ENCODE results near the gene PAMR1.

PAMR1 gene

GRCh38 chr11:35564245-35564595, 38.8 kb upstream of the PAMR1 start:
- WGBS (ENCODE audit: extremely low coverage, insufficient coverage, low lambda C conversion rate): no CpG with 5 or more reads among the region's 4 CpGs
- DNase-seq: no peak
- H3K4ac ChIP-seq (ENCODE audit: low read depth, low read length): no peak overlapping the region
- H2AK5ac ChIP-seq (ENCODE audit: low read length): no peak overlapping the region
- no peaks in the 10 kb centered on the region for H3K36me3 ChIP-seq (ENCODE audit: control insufficient read depth, insufficient read depth, low read length)
- no peak overlapping the region for H3K4me2 ChIP-seq (ENCODE audit: low read length)
- no peak overlapping the region for H2BK15ac ChIP-seq (replicated peaks; ENCODE audit: low read depth)
- no peak overlapping the region for H4K8ac ChIP-seq (ENCODE audit: low read depth, low read length)
- no peak overlapping the region for H4K5ac ChIP-seq (ENCODE audit: low read length)
- no peak overlapping the region for H3K23ac ChIP-seq (ENCODE audit: low read length)
- H3K27ac ChIP-seq (ENCODE audit: low read depth, low read length): no peak overlapping the region
- H3K56ac ChIP-seq (ENCODE audit: low read length): no peak overlapping the region
- H3K4me3 ChIP-seq (ENCODE audit: low read length): no peak overlapping the region
- no peak overlapping the region for H2BK120ac ChIP-seq (ENCODE audit: low read depth, low read length)
- H3K9ac ChIP-seq (ENCODE audit: low read length): no peak overlapping the region
- H3K27me3 ChIP-seq (ENCODE audit: insufficient read depth, low read length, poor library complexity): no peaks in the 10 kb centered on the region
- H3K18ac ChIP-seq (ENCODE audit: low read length): no peak overlapping the region
- H2BK5ac ChIP-seq (ENCODE audit: low read length): no peak overlapping the region
- peaks cover 2% of the 10 kb centered on the region for H3K4me1 ChIP-seq (ENCODE audit: control insufficient read depth, low read depth, low read length)
- no peaks in the 10 kb centered on the region for H3K79me1 ChIP-seq (ENCODE audit: low read length)
- no peaks in the 10 kb centered on the region for H3K79me2 ChIP-seq (ENCODE audit: control insufficient read depth, insufficient read depth, low read length)

GRCh38 chr11:35563484-35564244, 38.2 kb upstream of the PAMR1 start:
- H3K79me1 ChIP-seq (ENCODE audit: low read length): no peaks in the 10 kb centered on the region
- no peak overlapping the region for H3K4me2 ChIP-seq (ENCODE audit: low read length)
- H2BK120ac ChIP-seq (ENCODE audit: low read depth, low read length): no peak overlapping the region
- H3K4me1 ChIP-seq (ENCODE audit: control insufficient read depth, low read depth, low read length): peaks cover 2% of the 10 kb centered on the region
- DNase-seq: no peak
- no peak overlapping the region for H3K9ac ChIP-seq (ENCODE audit: low read length)
- no peak overlapping the region for H3K18ac ChIP-seq (ENCODE audit: low read length)
- no peak overlapping the region for H2BK5ac ChIP-seq (ENCODE audit: low read length)
- no peak overlapping the region for H2BK15ac ChIP-seq (replicated peaks; ENCODE audit: low read depth)
- no peaks in the 10 kb centered on the region for H3K79me2 ChIP-seq (ENCODE audit: control insufficient read depth, insufficient read depth, low read length)
- H3K27me3 ChIP-seq (ENCODE audit: insufficient read depth, low read length, poor library complexity): no peaks in the 10 kb centered on the region
- H4K5ac ChIP-seq (ENCODE audit: low read length): no peak overlapping the region
- H3K56ac ChIP-seq (ENCODE audit: low read length): no peak overlapping the region
- no peak overlapping the region for H4K8ac ChIP-seq (ENCODE audit: low read depth, low read length)
- no peak overlapping the region for H3K23ac ChIP-seq (ENCODE audit: low read length)
- H3K4ac ChIP-seq (ENCODE audit: low read depth, low read length): no peak overlapping the region
- no peak overlapping the region for H2AK5ac ChIP-seq (ENCODE audit: low read length)
- H3K27ac ChIP-seq (ENCODE audit: low read depth, low read length): no peak overlapping the region
- no CpG with 5 or more reads among the region's 6 CpGs for WGBS (ENCODE audit: extremely low coverage, insufficient coverage, low lambda C conversion rate)
- H3K36me3 ChIP-seq (ENCODE audit: control insufficient read depth, insufficient read depth, low read length): no peaks in the 10 kb centered on the region
- H3K4me3 ChIP-seq (ENCODE audit: low read length): no peak overlapping the region

- no peak overlapping the region for H2BK5ac ChIP-seq (ENCODE audit: low read length)
- no peak overlapping the region for H2BK120ac ChIP-seq (ENCODE audit: low read depth, low read length)
- no peak overlapping the region for H3K27ac ChIP-seq (ENCODE audit: low read depth, low read length)
Observed at GRCh38 chr11:35559949-35560348, 34.5 kb upstream of the PAMR1 start.

DNA sequence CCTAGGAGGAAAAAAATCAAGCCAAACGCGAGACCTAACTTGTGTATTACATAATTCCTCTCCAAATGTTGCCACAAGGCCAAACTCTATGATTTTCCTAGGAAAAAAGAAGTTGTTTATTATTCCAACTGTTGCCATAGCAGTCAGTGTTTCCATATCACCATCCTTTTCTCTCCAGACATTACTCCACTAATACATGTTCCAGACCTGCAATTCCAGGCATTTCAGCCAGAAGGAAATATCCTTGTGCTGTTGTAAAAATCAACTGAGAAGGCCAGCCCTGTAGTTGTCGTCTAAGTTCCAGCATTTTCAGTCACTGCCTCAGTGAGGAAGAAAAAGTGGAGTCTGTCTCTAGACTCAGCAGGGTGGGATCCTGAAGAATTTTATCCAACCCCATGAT, 33.1 kb upstream of the PAMR1 start:
- no peak overlapping the region for H2BK15ac ChIP-seq (replicated peaks; ENCODE audit: low read depth)
- H3K18ac ChIP-seq (ENCODE audit: low read length): no peak overlapping the region
- no peaks in the 10 kb centered on the region for H3K27me3 ChIP-seq (ENCODE audit: insufficient read depth, low read length, poor library complexity)
- H3K56ac ChIP-seq (ENCODE audit: low read length): no peak overlapping the region
- H4K5ac ChIP-seq (ENCODE audit: low read length): no peak overlapping the region
- H3K4me1 ChIP-seq (ENCODE audit: control insufficient read depth, low read depth, low read length): peaks cover 3% of the 10 kb centered on the region
- no peak overlapping the region for H3K4me2 ChIP-seq (ENCODE audit: low read length)
- H3K36me3 ChIP-seq (ENCODE audit: control insufficient read depth, insufficient read depth, low read length): no peaks in the 10 kb centered on the region
- no peaks in the 10 kb centered on the region for H3K79me2 ChIP-seq (ENCODE audit: control insufficient read depth, insufficient read depth, low read length)
- H3K4me3 ChIP-seq (ENCODE audit: low read length): no peak overlapping the region
- no peak overlapping the region for H3K23ac ChIP-seq (ENCODE audit: low read length)
- no peak overlapping the region for H2AK5ac ChIP-seq (ENCODE audit: low read length)
- no CpG with 5 or more reads among the region's 3 CpGs for WGBS (ENCODE audit: extremely low coverage, insufficient coverage, low lambda C conversion rate)
- no peak for DNase-seq
- H3K79me1 ChIP-seq (ENCODE audit: low read length): no peaks in the 10 kb centered on the region
- H4K8ac ChIP-seq (ENCODE audit: low read depth, low read length): no peak overlapping the region
- H3K9ac ChIP-seq (ENCODE audit: low read length): no peak overlapping the region
- H2BK5ac ChIP-seq (ENCODE audit: low read length): no peak overlapping the region
- peak overlapping the region; percentile 4 for H3K4ac ChIP-seq (ENCODE audit: low read depth, low read length)
- no peak overlapping the region for H3K27ac ChIP-seq (ENCODE audit: low read depth, low read length)
- H2BK120ac ChIP-seq (ENCODE audit: low read depth, low read length): no peak overlapping the region

More at GRCh38 chr11:35559949-35560348, 34.5 kb upstream of the PAMR1 start:
- no peaks in the 10 kb centered on the region for H3K27me3 ChIP-seq (ENCODE audit: insufficient read depth, low read length, poor library complexity)
- H4K8ac ChIP-seq (ENCODE audit: low read depth, low read length): no peak overlapping the region
- no peak overlapping the region for H3K9ac ChIP-seq (ENCODE audit: low read length)
- no peak overlapping the region for H3K23ac ChIP-seq (ENCODE audit: low read length)
- H3K4me1 ChIP-seq (ENCODE audit: control insufficient read depth, low read depth, low read length): no peaks in the 10 kb centered on the region
- H4K5ac ChIP-seq (ENCODE audit: low read length): no peak overlapping the region
- H3K4me2 ChIP-seq (ENCODE audit: low read length): no peak overlapping the region
- H3K18ac ChIP-seq (ENCODE audit: low read length): no peak overlapping the region
- DNase-seq: no peak
- no peak overlapping the region for H3K4me3 ChIP-seq (ENCODE audit: low read length)
- no peak overlapping the region for H2BK15ac ChIP-seq (replicated peaks; ENCODE audit: low read depth)
- H3K79me1 ChIP-seq (ENCODE audit: low read length): no peaks in the 10 kb centered on the region
- H3K79me2 ChIP-seq (ENCODE audit: control insufficient read depth, insufficient read depth, low read length): no peaks in the 10 kb centered on the region
- no peak overlapping the region for H2AK5ac ChIP-seq (ENCODE audit: low read length)
- no peaks in the 10 kb centered on the region for H3K36me3 ChIP-seq (ENCODE audit: control insufficient read depth, insufficient read depth, low read length)
- no peak overlapping the region for H3K56ac ChIP-seq (ENCODE audit: low read length)
- WGBS (ENCODE audit: extremely low coverage, insufficient coverage, low lambda C conversion rate): no CpG with 5 or more reads among the region's 5 CpGs
- no peak overlapping the region for H3K4ac ChIP-seq (ENCODE audit: low read depth, low read length)

DNA sequence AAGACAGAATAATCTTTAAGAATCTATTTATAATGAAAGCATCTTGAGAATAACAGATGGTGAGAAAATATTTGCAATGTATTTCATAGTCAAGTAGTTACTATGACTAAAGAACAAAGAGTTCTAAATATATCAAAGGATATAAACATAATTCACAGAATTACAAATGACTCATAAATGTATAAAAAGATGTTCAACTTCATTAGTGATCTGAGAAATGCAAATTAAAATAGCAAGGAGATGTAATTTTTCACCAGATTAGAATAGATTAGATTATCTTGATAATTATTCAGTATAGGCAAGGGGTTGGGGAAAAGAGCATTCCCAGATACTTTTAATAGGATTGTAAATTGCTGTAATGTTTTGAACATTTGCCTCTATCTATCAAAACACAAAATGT, 30.1 kb upstream of the PAMR1 start:
- H3K23ac ChIP-seq (ENCODE audit: low read length): no peak overlapping the region
- H3K4me1 ChIP-seq (ENCODE audit: control insufficient read depth, low read depth, low read length): peaks cover 3% of the 10 kb centered on the region
- no peak overlapping the region for H2AK5ac ChIP-seq (ENCODE audit: low read length)
- no peak overlapping the region for H2BK15ac ChIP-seq (replicated peaks; ENCODE audit: low read depth)
- no peak overlapping the region for H3K4me3 ChIP-seq (ENCODE audit: low read length)
- H3K27me3 ChIP-seq (ENCODE audit: insufficient read depth, low read length, poor library complexity): no peaks in the 10 kb centered on the region
- H3K36me3 ChIP-seq (ENCODE audit: control insufficient read depth, insufficient read depth, low read length): no peaks in the 10 kb centered on the region
- H3K27ac ChIP-seq (ENCODE audit: low read depth, low read length): no peak overlapping the region
- H3K9ac ChIP-seq (ENCODE audit: low read length): no peak overlapping the region
- H2BK5ac ChIP-seq (ENCODE audit: low read length): no peak overlapping the region
- H3K4me2 ChIP-seq (ENCODE audit: low read length): no peak overlapping the region
- H3K79me2 ChIP-seq (ENCODE audit: control insufficient read depth, insufficient read depth, low read length): no peaks in the 10 kb centered on the region
- DNase-seq: no peak
- H3K18ac ChIP-seq (ENCODE audit: low read length): no peak overlapping the region
- H4K5ac ChIP-seq (ENCODE audit: low read length): no peak overlapping the region
- no peaks in the 10 kb centered on the region for H3K79me1 ChIP-seq (ENCODE audit: low read length)
- no peak overlapping the region for H4K8ac ChIP-seq (ENCODE audit: low read depth, low read length)
- H2BK120ac ChIP-seq (ENCODE audit: low read depth, low read length): no peak overlapping the region
- H3K4ac ChIP-seq (ENCODE audit: low read depth, low read length): no peak overlapping the region
- H3K56ac ChIP-seq (ENCODE audit: low read length): no peak overlapping the region
